Stimulated activated naive CD8-positive, alpha-beta T cell treated with anti-CD3 and anti-CD28 coated beads, Interleukin-15, amount 100 ng/mL, for 72 hours (primary cell): ENCODE data around the gene ALOX12B.
A peak's percentile ranks its signal among the peaks of the same experiment; 100 is the strongest.
"Not testable (repeated sequence)": the region's sequence is repeated elsewhere in the genome, so short reads cannot be mapped to it uniquely, and the experiment has no call there.

Experiments used
- ATAC-seq: fragments of 150-1000 bp; cut with Tn5 transposase; 2 replicates; pipeline ENCODE4 v1.10.0; 2021; ENCODE audit warnings: mild to moderate bottlenecking, moderate library complexity
- DNase-seq, 2 donors: peaks; one replicate each; pipeline ENCODE4 v3.0.0; 2021 to 2022
- H3K27ac Mint-ChIP-seq, 2 donors: one replicate each; pipeline ENCODE4 v1.8.0; 2022; ENCODE audit warnings: mild to moderate bottlenecking in 2 of 2, mixed read lengths in 2 of 2, moderate library complexity in 2 of 2
- H3K27me3 Mint-ChIP-seq: one replicate; pipeline ENCODE4 v1.8.0; 2022; ENCODE audit warnings: mixed read lengths
- H3K4me1 Mint-ChIP-seq: one replicate; pipeline ENCODE4 v1.8.0; 2022; ENCODE audit warnings: mild to moderate bottlenecking, mixed read lengths
- H3K4me3 Mint-ChIP-seq, 2 donors: one replicate each; pipeline ENCODE4 v1.8.0; 2022; ENCODE audit warnings: mild to moderate bottlenecking in 2 of 2, mixed read lengths in 2 of 2, moderate library complexity in 1 of 2
- H3K9me3 Mint-ChIP-seq, 2 donors: one replicate each; pipeline ENCODE4 v1.8.0; 2022; ENCODE audit warnings: mixed read lengths in 2 of 2

ALOX12B gene

GRCh38 chr17:8066841-8067775, 20.4 kb downstream of the ALOX12B start:
- DNase-seq (no peak), ATAC-seq (no peak)
- Mint-ChIP-seq H3K27ac (no peak overlapping the region), H3K9me3 (no peaks in the 10 kb centered on the region), H3K4me3 (no peak overlapping the region), H3K27me3 (peaks cover 65% of the 10 kb centered on the region), H3K4me1 (peaks cover 4% of the 10 kb centered on the region)

GRCh38 chr17:8064561-8065019, 22.9 kb downstream of the ALOX12B start:
- Mint-ChIP-seq H3K9me3 (no peaks in the 10 kb centered on the region), H3K4me3 (no peak overlapping the region), H3K27ac (peak overlapping the region in 1 of 2 donors; percentile 89), H3K27me3 (peaks cover 70% of the 10 kb centered on the region), H3K4me1 (no peaks in the 10 kb centered on the region)
- ATAC-seq (no peak), DNase-seq (no peak)

DNA sequence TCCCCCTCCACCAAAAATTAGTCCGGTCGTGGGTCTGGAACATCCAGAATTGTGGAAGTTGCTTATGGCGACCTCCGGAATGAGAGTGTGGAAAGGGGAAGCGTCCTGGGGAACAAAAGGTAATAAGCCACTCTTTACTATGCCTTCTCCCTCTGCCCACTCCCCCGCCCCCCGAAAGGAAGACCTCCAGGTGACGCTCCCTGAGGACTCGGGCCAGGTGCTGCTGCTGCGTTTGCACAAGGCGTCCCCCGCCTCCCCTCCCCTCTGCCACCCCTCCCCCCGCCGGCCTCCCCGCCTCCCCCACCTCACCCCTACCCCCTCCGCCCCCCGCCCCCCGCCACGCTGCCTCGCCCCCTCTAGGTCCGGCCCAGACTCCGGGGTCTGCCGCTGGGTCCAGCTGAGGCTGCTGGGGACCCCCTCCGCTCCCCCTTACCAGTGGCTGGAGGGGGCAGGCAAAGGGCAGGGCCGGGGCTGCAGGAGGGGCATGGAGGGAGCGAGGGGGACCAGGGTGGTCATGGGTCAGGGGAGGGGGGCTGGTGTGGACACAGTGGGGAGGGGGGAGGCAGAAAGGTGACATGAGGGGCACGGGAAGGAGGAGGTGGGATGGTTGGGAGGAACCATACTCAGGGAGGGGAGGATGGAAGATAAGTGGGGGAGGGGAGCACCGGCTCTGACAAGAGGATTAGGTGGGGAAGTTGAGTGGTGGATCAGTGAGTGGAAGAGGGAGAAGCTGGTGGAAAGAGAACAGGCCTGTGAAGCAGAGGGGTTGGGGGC, 23.6 kb downstream of the ALOX12B start:
- DNase-seq (no peak), ATAC-seq (peak; percentile 47)
- H3K4me3 Mint-ChIP-seq: no peak overlapping the region
- H3K4me1 Mint-ChIP-seq: peaks cover 3% of the 10 kb centered on the region
- peak overlapping the region in 1 of 2 donors; percentile 89 for H3K27ac Mint-ChIP-seq
- H3K9me3 Mint-ChIP-seq: no peaks in the 10 kb centered on the region
- H3K27me3 Mint-ChIP-seq: peaks cover 71% of the 10 kb centered on the region

DNA sequence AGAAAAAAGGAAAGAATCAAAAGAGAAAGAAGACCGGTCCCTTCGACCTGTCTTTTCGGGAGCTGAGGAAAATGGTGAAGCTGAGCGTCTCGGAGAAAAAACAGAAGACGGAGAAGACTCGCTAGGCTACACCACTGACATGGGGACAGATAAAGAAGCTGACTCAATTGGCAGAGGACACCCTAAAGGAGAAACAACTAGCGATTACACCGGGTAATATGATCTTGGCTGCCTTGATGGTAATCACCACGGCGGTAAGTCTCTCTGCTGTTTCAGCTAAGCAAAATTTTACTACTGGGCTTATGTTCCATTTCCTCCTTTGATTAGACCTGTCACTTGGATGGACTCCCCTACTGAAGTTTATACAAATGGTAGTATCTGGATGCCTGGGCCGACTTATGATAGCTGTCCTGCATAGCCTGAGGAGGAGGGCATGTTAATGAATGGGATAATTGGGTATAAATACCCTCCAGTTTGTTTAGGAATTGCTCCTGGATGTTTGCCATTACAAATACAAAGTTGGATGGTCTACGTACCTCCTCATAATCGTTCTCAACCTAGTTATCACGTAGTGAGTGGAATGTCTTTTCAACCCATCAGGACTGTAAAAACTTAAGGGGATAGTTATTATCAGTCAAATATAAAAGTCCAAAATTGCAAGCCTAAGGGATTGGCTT, 24.6 kb downstream of the ALOX12B start:
- Mint-ChIP-seq H3K4me1 (peaks cover 5% of the 10 kb centered on the region), H3K9me3 (no peaks in the 10 kb centered on the region), H3K27ac (peak overlapping the region in 1 of 2 donors; percentile 13), H3K27me3 (peaks cover 73% of the 10 kb centered on the region), H3K4me3 (peak overlapping the region in 1 of 2 donors; percentile 70)
- DNase-seq: no peak
- ATAC-seq: no peak

GRCh38 chr17:8062435-8062806, 25.1 kb downstream of the ALOX12B start:
- peak overlapping the region in 1 of 2 donors; percentile 13 for H3K27ac Mint-ChIP-seq
- DNase-seq: no peak
- ATAC-seq: no peak
- H3K27me3 Mint-ChIP-seq: peaks cover 78% of the 10 kb centered on the region
- H3K4me1 Mint-ChIP-seq: peaks cover 7% of the 10 kb centered on the region
- peak overlapping the region in 1 of 2 donors; percentile 70 for H3K4me3 Mint-ChIP-seq
- no peaks in the 10 kb centered on the region for H3K9me3 Mint-ChIP-seq

DNA sequence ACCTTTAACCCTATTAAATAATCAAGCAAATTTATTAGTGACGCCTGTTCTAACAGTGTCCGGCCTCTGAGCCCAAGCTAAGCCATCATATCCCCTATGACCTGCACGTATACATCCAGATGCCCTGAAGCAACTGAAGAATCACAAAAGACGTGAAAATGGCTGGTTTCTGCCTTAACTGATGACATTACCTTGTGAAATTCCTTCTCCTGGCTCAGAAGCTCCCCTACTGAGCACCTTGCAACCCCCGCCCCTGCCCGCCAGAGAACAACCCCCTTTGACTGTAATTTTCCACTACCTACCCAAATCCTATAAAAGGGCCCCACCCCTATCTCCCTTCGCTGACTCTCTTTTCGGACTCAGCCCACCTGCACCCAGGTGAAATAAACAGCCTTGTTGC, 25.7 kb downstream of the ALOX12B start:
- not testable (repeated sequence) for H3K9me3 Mint-ChIP-seq, ATAC-seq, DNase-seq, H3K4me3 Mint-ChIP-seq
- H3K27me3 Mint-ChIP-seq: peaks cover 84% of the 10 kb centered on the region
- peak overlapping the region in 1 of 2 donors; percentile 30 for H3K27ac Mint-ChIP-seq
- H3K4me1 Mint-ChIP-seq: peaks cover 13% of the 10 kb centered on the region

GRCh38 chr17:8060274-8060673, 27.2 kb downstream of the ALOX12B start:
- ATAC-seq (peak; percentile 30), DNase-seq (peak; percentile 65 to 69)
- no peak overlapping the region for H3K27ac Mint-ChIP-seq
- peaks cover 28% of the 10 kb centered on the region for H3K4me1 Mint-ChIP-seq
- H3K9me3 Mint-ChIP-seq: no peaks in the 10 kb centered on the region
- no peak overlapping the region for H3K4me3 Mint-ChIP-seq
- peaks cover 93% of the 10 kb centered on the region for H3K27me3 Mint-ChIP-seq

DNA sequence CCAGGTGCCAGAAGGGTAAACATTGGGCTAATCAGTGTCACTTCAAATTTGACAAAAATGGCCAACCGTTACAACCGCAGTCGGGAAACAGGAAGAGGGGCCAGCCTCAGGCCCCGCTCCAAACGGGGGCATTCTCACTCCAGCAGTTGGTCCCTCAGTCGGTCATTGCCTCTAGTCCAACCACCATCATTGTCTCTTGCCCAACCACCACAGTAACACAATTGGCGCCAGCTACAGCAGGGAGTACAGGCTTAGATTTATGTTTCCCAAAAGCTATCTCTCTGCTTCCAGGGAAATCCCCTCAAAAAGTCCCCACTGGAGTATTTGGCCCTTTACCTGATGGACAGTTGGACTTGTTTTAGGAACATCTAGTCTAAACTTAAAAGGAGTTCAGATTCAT, 28.4 kb downstream of the ALOX12B start:
- no peaks in the 10 kb centered on the region for H3K9me3 Mint-ChIP-seq
- no peak for ATAC-seq
- H3K4me3 Mint-ChIP-seq: no peak overlapping the region
- peaks cover 85% of the 10 kb centered on the region for H3K27me3 Mint-ChIP-seq
- no peak for DNase-seq
- H3K4me1 Mint-ChIP-seq: peaks cover 28% of the 10 kb centered on the region
- no peak overlapping the region for H3K27ac Mint-ChIP-seq

DNA sequence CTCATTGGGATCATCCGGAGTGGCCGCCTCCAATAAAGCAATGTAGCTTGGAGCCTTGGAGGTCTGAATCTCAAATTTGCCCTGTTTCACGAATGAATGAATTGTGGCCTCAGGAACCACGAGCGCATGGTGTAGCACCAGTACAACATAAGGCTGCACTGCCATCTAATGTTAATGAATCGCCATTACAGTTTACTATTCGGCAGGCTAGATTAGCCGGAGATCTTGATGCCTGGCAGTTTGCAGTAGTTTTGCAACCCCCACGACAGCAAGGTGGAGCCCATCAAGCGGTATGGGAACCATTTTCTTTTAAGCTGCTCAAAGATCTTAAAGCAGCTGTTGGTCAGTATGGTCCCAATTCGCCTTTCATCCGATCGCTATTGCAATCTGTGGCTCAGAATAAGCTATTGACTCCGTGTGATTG, 29.8 kb downstream of the ALOX12B start:
- H3K4me3 Mint-ChIP-seq: no peak overlapping the region
- no peak overlapping the region for H3K27ac Mint-ChIP-seq

GRCh38 chr17:8056976-8057625, 30.4 kb downstream of the ALOX12B start:
- peak overlapping the region in 1 of 2 donors; percentile 14 for H3K4me3 Mint-ChIP-seq
- H3K4me1 Mint-ChIP-seq: peaks cover 28% of the 10 kb centered on the region
- DNase-seq: no peak
- H3K9me3 Mint-ChIP-seq: no peaks in the 10 kb centered on the region
- ATAC-seq: no peak
- H3K27ac Mint-ChIP-seq: no peak overlapping the region
- peaks cover 67% of the 10 kb centered on the region for H3K27me3 Mint-ChIP-seq

More for the DNA sequence above, 29.8 kb downstream of the ALOX12B start:
- H3K27me3 Mint-ChIP-seq: peaks cover 73% of the 10 kb centered on the region
- H3K9me3 Mint-ChIP-seq: no peaks in the 10 kb centered on the region
- peak; percentile 78 for ATAC-seq
- peak; percentile 63 to 64 for DNase-seq
- H3K4me1 Mint-ChIP-seq: peaks cover 28% of the 10 kb centered on the region

- ATAC-seq (peak; percentile 94), DNase-seq (peak; percentile 44 to 77)
- Mint-ChIP-seq H3K4me3 (peak overlapping the region in 1 of 2 donors; percentile 21), H3K27ac (no peak overlapping the region), H3K27me3 (peaks cover 60% of the 10 kb centered on the region), H3K4me1 (peaks cover 28% of the 10 kb centered on the region), H3K9me3 (no peaks in the 10 kb centered on the region)
Observed at GRCh38 chr17:8056232-8056975, 31.1 kb downstream of the ALOX12B start.

GRCh38 chr17:8055851-8056231, 31.7 kb downstream of the ALOX12B start:
- DNase-seq: no peak
- ATAC-seq: no peak
- Mint-ChIP-seq H3K27ac (peak overlapping the region in 1 of 2 donors; percentile 1), H3K27me3 (peaks cover 54% of the 10 kb centered on the region), H3K4me3 (no peak overlapping the region), H3K9me3 (no peaks in the 10 kb centered on the region), H3K4me1 (peaks cover 28% of the 10 kb centered on the region)

GRCh38 chr17:8053600-8053999, 33.9 kb downstream of the ALOX12B start:
- ATAC-seq: no peak
- peaks cover 32% of the 10 kb centered on the region for H3K27me3 Mint-ChIP-seq
- H3K4me3 Mint-ChIP-seq: no peak overlapping the region
- H3K9me3 Mint-ChIP-seq: no peaks in the 10 kb centered on the region
- H3K27ac Mint-ChIP-seq: no peak overlapping the region
- H3K4me1 Mint-ChIP-seq: peaks cover 22% of the 10 kb centered on the region
- DNase-seq: no peak
